NOMO-1 treated with dmso at 0.1 percent for 144 hours (cell line): ENCODE results near the gene ALLC.
"Not testable (repeated sequence)": the region's sequence is repeated elsewhere in the genome, so short reads cannot be mapped to it uniquely, and the experiment has no call there.

Source experiments
- DNase-seq: peaks from one replicate; lab custom pipeline; 2025; ENCODE audit not compliant: unreplicated experiment; lab: John Stamatoyannopoulos, UW

Gene ALLC

GRCh38 chr2:3657881-3658280 is at the start of gene ALLC:
TSS of gene ALLC (plus strand) at chr2:3658200. CDS start at chr2:3671158, 12,958 bp downstream.
- no peak for DNase-seq

- DNase-seq: no peak
Observed at GRCh38 chr2:3608373-3609278, 49.4 kb upstream of the ALLC start.

GRCh38 chr2:3609279-3609673 is 48.7 kb upstream of the ALLC start:
- DNase-seq: not testable (repeated sequence)

- no peak for DNase-seq
Observed at GRCh38 chr2:3610415-3610814, 47.6 kb upstream of the ALLC start.

- DNase-seq: no peak
Observed at GRCh38 chr2:3610881-3611505, 47.0 kb upstream of the ALLC start.

- no peak for DNase-seq
Observed at GRCh38 chr2:3611589-3611988, 46.4 kb upstream of the ALLC start.

GRCh38 chr2:3612639-3613523 is 45.1 kb upstream of the ALLC start:
- no peak for DNase-seq

- no peak for DNase-seq
Observed at GRCh38 chr2:3613524-3613905, 44.5 kb upstream of the ALLC start.

- DNase-seq: not testable (repeated sequence)
Observed at GRCh38 chr2:3614743-3615142, 43.3 kb upstream of the ALLC start.

- not testable (repeated sequence) for DNase-seq
Observed at GRCh38 chr2:3615541-3616200, 42.3 kb upstream of the ALLC start.

- DNase-seq: not testable (repeated sequence)
Observed at GRCh38 chr2:3616435-3617197, 41.4 kb upstream of the ALLC start.

- DNase-seq: no peak
Observed at GRCh38 chr2:3617198-3617890, 40.7 kb upstream of the ALLC start.

GRCh38 chr2:3618367-3618766 is 39.6 kb upstream of the ALLC start:
- no peak for DNase-seq

- no peak for DNase-seq
Observed at GRCh38 chr2:3619033-3619432, 39.0 kb upstream of the ALLC start.

- not testable (repeated sequence) for DNase-seq
Observed at GRCh38 chr2:3619661-3620060, 38.3 kb upstream of the ALLC start.

GRCh38 chr2:3620834-3621233 is 37.2 kb upstream of the ALLC start:
- no peak for DNase-seq

GRCh38 chr2:3622967-3623366 is 35.0 kb upstream of the ALLC start:
- no peak for DNase-seq

- DNase-seq: no peak
Observed at GRCh38 chr2:3624059-3624794, 33.8 kb upstream of the ALLC start.

- DNase-seq: no peak
Observed at GRCh38 chr2:3625186-3625585, 32.8 kb upstream of the ALLC start.
